Measurements from ENCODE around the gene ZNF780A.
"Not testable (repeated sequence)": the region's sequence is repeated elsewhere in the genome, so short reads cannot be mapped to it uniquely, and the experiment has no call there.

The ZNF780A gene

GRCh38 chr19:40090241-40091204 lies at the start of gene ZNF780A:
TSS of gene ZNF780A (minus strand) at chr19:40090943. CDS start at chr19:40084753, 6,190 bp downstream.
- peak; percentile 62 for DNase-seq

DNA sequence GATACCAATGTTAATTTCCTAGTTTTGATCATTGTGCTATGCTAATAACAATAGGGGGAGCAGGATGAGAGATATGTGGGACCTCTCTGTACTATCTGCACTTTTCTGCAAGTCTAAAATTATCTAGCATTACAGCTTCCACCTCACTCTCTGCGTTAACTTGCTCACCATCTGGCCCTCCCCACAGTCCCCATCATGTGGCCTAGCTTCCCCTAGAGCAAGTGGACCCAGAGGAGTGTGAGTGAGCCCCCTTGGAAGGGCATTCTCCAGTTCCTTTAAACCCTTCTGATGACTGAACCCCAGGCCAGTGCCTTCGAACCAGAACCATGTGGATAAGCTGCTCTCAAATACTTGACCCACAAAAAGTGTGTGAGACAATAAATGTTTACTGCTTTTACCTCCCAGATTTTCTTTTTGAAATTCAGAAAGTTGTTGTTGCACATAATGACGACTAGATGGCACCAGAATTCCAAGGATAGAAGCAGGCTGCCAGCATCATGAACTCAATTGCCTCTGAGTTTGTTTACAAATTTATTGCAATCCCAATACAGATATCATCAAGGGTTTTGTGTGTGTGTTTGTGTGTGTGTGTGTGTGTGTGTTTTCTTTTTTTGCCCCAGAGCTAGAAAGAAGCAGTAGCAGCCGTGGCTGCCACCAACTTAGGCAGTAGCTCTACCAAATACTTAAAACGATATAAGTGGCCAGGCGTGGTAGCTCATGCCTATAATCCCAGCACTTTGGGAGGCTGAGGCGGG lies 49.0 kb upstream of the ZNF780A start:
- no peak for DNase-seq

GRCh38 chr19:40136818-40137217 lies 46.1 kb upstream of the ZNF780A start:
- DNase-seq: no peak

- no peak for DNase-seq
Measured at GRCh38 chr19:40134866-40135265, 44.1 kb upstream of the ZNF780A start.

DNA sequence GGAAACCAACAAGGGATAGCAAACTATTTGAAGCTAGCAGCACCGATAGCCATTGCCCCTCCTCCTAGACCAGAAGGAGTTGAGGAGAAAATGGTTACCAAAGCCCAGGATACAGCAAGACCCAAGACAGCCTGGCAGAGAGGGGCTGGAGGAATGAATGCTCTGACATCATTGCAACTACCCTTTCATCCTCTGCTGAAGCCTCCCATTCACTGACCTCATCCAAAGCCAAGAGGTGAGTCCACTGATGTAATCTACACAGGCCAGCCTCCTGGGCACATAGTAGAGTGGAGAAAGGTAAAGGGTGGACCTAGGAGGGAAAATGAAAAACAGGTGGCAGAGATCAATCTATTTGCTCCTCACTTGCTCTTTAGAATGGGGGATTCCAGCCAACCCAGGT lies 42.7 kb upstream of the ZNF780A start:
- no peak for DNase-seq

GRCh38 chr19:40130013-40130412 lies 39.3 kb upstream of the ZNF780A start:
- no peak for DNase-seq

GRCh38 chr19:40129425-40129824 lies 38.7 kb upstream of the ZNF780A start:
- DNase-seq: no peak

DNA sequence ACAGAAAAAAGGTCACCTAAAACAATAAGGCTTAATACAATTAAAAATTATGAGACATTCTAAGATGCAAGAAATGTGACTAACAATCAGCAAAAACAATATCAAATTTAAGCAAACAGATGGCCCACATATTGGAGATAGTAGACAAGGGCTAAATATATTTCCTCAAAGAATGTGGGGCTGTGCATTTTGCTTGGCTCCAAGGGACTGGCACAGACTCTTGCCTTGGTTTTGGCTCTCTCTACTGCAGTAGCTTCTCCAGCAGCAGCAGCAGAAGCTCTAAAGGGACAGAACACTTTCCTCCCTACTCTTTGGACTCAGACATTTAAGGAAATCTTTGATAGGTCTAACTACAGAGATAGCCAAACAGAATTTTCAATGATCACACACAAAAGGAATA lies 38.2 kb upstream of the ZNF780A start:
- no peak for DNase-seq

GRCh38 chr19:40119380-40119779 lies 28.6 kb upstream of the ZNF780A start:
- no peak for DNase-seq

GRCh38 chr19:40118638-40119037 lies 27.9 kb upstream of the ZNF780A start:
- not testable (repeated sequence) for DNase-seq

GRCh38 chr19:40116075-40116474 lies 25.3 kb upstream of the ZNF780A start:
- DNase-seq: no peak

- DNase-seq: not testable (repeated sequence)
Measured at GRCh38 chr19:40114119-40114518, 23.4 kb upstream of the ZNF780A start.

DNA sequence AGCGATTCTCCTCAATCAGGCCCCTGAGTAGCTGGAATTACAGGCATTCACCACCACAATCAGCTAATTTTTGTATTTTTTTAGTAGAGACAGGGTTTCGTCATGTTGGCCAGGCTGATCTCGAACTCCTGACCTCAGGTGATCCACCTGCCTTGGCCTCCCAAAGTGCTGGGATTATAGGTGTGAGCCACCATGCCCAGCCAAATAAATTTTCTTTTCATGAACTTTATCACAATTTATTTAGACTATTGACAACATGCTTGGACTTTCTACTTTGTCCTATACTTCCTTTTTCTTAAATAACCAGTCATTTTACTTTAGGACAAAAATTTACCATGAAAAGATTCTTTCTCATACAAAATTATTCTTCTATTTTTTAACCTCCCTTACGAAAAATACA lies 21.5 kb upstream of the ZNF780A start:
- DNase-seq: not testable (repeated sequence)

GRCh38 chr19:40110570-40110969 lies 19.8 kb upstream of the ZNF780A start:
- no peak for DNase-seq

- no peak for DNase-seq
Measured at GRCh38 chr19:40104754-40105153, 14.0 kb upstream of the ZNF780A start.

DNA sequence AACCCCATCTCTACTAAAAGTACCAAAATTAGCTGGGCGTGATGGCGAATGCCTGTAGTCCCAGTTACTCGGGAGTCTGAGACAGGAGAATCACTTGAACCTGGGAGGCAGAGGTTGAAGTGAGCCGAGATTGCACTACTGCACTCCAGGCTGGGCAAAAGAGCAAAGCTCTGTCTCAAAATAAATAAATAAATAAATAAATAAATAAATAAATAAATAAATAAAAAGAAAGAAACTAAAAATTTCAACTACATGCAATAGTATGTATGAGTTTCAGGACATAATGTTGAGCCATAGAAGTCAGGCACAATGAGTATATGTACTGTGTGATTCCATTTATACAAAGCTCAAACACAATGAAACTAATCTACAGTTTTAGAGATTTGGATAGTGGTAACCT lies 12.9 kb upstream of the ZNF780A start:
- no peak for DNase-seq

GRCh38 chr19:40101813-40102212 lies 11.1 kb upstream of the ZNF780A start:
- no peak for DNase-seq

DNA sequence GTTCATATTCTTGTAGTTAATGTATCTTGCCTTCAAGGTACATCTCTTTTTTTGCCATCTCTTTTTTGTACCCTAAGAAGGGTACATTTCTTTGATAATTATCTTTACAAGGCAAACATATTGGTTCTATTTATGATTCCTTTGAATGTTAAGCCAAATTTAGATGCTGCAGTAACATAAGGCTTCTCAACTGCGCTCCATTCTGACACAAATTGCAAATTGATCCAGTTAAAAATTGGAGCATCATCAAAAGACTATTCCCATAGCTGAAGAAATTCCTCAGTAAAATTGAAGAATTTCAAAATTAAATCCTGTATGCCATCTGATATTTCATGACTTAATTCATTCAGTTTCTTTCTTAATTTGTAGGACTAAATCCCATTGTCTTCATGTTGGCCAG lies 2.7 kb upstream of the ZNF780A start:
- DNase-seq: no peak

DNA sequence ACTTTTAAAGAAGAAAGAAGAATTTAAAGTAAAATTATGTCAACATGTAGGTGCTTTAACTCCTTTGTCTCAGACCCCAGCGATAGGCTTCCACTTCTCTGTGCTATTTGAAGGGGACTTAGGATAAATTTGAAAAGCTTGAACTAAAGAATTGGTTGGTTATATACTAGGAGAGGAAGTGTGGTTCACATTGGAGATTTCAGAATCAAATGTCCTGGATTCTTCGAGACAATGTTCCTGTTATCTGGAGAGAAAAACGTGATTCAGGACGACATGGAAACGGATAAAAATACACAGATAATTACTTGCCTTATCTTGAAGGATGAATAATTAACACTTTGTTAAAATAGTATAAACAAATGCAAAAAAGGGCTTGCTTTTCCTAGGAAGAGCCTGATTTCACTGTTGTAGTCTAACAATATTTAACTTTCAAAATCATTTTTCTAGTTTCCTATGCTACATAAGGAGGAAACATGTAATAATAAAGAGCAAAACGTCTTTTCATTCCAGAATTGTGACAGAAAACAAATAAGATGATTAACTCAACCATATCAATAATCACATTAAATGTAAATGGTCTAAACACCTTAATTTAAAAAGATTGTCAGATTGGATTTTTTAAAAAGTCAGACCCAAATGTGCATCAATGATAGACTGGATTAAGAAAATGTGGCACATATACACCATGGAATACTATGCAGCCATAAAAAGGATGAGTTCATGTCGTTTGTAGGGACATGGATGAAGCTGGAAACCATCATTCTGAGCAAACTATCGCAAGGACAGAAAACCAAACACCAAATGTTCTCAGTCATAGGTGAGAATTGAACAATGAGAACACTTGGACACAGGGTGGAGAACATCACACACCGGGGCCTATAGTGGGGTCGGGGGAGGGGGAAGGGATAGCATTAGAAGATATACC lies 724 bp upstream of the ZNF780A start:
- no peak for DNase-seq

DNA sequence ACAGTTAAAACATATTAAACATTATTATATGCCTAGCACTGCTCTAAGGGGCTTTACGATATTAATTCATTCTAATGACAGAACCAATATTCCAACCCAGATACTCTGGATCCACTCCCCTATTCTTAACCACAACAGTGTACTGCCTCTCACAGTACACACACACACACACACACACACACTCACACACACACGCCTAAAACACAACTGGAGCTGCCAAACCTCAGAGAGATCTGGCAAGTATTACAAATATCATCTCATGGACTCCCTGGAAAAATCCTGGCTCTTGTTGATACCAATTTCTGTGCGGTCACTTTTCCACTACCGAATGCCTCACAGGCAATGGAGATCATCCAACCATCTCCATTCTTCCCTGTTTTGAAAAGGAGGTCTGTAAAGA lies 1.3 kb downstream of the ZNF780A start:
- no peak for DNase-seq

DNA sequence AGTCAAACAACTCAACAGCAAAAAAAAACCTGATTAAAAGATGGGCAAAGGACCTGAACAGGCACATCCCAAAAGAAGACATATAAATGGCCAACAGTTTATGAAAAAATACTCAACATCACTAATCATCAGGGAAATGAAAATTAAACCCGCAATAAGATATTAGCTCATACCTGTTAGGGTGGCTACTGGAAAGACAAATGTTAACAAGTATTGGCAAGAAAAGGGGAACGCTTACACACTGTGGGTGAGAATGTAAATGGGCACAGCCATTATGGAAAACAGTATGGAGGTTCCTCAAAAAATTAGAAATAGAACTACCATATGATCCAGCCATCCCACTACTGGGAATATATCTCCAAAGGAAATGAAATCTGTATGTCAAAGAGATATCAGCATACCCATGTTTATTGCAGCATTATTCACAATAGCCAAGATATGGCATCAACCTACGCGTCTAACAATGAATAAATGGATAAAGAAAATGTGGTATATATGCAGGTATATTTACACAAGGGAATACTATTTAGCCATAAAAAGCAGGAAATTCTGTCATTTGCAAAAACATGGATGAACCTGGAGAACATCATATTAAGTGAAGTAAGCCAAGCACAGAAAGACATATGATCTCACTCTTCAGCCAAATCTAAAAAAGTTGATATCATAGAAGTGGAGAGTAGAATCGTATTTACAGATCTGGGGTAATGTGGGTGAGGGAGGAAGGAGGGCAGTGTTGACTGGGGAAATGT lies 2.3 kb downstream of the ZNF780A start:
- DNase-seq: no peak

DNA sequence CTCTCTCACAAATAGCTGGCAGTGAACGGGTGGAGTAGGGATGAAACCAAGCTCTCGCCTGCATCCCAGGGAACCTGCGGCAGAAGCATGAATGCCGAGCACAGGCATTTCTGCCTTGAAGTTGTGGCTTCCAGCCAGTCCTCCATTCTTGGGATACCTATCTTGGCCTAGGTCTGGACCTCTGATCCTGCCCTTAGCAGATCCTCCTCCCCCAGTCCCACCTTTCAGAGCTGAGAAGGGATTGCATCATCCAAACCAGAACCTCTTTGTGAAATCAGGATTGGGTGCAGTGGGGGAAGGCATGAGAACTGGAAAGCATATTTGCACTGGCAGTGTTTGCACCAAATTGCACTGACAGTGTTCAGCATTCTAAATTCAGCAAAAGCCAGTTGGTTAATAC lies 5.8 kb downstream of the ZNF780A start:
- DNase-seq: no peak

Measured in activated T-cell treated with anti-CD3 and anti-CD28 coated beads for 4 hours (primary cell).